GM21717 (cell line): ENCODE data around the gene MS4A14.
"Not testable (repeated sequence)": the region's sequence is repeated elsewhere in the genome, so short reads cannot be mapped to it uniquely, and the experiment has no call there.

Experiments used
- ATAC-seq: cut with Tn5 transposase; IDR thresholded peaks from one replicate; pipeline ENCODE4 v1.9.1; 2021; ENCODE audit warnings: mild to moderate bottlenecking, moderate library complexity; ENCODE audit not compliant: unreplicated experiment

Gene MS4A14

DNA sequence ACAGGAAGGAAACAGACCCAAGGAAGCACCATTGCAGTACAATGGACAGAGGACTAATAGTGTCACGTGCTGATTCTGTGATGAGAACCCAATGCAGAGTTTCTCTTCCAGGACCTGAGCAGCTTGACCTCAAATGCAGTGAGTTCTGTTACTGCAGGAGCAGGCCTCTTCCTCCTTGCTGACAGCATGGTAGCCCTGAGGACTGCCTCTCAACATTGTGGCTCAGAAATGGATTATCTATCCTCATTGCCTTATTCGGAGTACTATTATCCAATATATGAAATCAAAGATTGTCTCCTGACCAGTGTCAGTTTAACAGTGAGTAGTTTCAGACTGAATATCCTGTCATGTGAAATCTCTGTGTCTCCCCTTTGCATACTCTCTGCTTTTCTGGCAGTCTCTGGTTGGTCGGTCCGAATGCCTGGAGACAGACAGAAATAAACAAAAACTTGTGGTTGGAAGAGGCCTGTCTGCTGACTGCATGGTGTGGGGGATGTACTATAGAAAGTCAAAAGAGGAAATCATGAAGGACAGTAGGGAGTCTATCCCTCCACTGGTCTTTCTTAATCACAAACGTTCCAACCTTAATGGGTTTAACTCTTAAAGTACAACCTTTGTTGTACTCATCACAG is 6.9 kb upstream of the MS4A14 start:
- peak; percentile 86 for ATAC-seq

DNA sequence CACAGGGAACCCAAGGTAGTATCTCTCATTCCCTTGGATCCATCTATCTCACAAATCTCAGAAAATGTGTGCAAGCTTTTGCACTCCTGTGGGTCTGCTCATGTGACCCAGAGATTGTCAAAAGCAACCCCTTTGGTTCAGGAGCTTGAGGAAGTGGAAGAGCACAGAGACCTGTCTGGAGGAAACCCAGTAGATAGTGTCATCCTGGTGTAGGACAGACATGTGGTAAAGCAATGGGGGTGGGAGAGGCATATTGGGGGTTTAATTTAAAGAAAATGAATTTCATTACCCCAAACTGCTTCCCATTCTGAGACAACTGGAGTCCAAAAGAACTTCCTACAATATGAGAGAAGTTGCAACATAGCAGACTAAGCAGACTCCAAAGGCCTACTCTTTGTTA is 5.8 kb upstream of the MS4A14 start:
- no peak for ATAC-seq

- ATAC-seq, result no peak
These were observed 3.9 kb upstream of the MS4A14 start for GRCh38 chr11:60392361-60392760.

- ATAC-seq, result no peak
These were observed 3.2 kb upstream of the MS4A14 start for GRCh38 chr11:60393016-60393415.

- ATAC-seq, result no peak
These were observed 1.4 kb upstream of the MS4A14 start for GRCh38 chr11:60394666-60395380.

GRCh38 chr11:60396799-60397198 is 540 bp downstream of the MS4A14 start:
- peak; percentile 62 for ATAC-seq

GRCh38 chr11:60420015-60420414 is 23.8 kb downstream of the MS4A14 start:
- no peak for ATAC-seq

DNA sequence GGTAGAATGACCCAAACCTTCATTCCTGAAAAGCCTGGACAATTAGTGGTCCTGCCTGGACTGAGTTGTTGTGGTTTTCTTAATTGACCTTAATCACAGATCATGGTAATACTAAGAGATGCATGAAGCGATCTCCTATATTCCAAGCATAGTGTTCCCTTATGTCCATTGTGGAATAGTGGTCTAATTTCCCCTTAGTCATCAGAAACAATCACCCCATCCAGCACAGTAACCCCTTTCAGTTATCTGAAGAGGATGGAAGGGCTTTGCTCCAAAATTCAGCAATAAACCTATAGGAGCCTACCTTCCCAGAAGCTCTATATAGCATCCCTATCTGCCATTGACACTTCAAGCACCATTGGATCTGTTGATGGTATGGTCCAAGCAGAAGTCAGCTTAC is 26.4 kb downstream of the MS4A14 start:
- no peak for ATAC-seq

DNA sequence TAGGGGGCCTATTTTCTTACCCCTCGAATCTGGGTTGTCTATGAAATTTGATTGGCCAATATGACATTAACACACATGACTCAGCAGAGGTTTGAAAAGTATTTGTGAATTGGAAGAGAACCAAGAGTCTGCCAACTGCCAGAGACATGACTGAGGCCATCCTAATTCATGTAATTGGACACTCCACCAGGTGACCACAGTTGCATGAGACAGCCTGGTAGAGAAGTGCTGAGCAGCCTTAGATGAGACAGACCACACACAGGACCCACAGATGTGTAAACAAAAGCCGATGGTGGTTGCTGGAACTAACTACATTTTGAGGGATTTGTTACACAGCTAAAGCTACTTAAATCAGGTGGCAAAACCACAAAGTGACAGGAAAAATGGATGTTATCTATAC is 32.3 kb downstream of the MS4A14 start:
- ATAC-seq, result no peak

DNA sequence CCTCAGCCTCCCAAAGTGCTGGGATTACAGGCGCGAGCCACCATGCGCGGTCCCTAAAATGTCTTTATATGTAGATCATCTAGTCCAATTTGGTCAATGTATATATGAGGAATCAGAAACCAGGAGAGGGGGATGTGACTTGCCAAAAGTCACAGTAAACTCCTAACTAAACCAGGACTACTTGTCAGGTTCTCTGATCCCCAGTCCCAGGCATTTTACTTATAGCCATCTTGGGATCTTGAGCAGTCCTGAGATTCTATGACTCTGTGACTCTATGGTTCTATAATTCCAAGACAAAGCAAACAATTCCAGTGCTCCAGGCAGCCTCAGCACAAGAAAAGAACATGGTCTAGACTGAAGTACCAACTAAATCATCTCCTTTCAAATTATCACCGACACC is 33.0 kb downstream of the MS4A14 start, which contains the start of gene MS4A5:
Gene MS4A5, plus strand, starts transcription at position 301 of the 400 bp plus-strand sequence. CDS start 103 bp downstream, outside the sequence.
- no peak for ATAC-seq

GRCh38 chr11:60431251-60431650 is 35.0 kb downstream of the MS4A14 start:
- no peak for ATAC-seq

DNA sequence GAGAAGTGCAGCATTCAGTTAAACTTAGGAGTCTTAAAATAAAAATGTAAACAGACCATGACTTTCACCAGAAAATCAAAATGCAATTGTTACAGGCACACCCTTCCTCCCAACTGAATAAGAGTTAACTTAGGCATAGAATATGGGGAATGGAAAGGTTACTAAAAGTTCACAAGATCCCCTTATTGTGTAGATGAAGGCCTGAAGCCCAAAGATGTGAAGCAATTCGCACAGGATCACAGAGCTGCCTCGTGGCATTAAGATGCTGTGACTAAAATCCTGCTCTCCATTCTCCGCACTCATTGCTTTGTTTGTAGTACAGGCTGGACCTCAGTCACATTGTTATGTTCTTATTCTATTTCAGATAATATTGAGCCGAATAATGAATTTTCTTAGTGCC is 37.1 kb downstream of the MS4A14 start:
- ATAC-seq, result no peak

DNA sequence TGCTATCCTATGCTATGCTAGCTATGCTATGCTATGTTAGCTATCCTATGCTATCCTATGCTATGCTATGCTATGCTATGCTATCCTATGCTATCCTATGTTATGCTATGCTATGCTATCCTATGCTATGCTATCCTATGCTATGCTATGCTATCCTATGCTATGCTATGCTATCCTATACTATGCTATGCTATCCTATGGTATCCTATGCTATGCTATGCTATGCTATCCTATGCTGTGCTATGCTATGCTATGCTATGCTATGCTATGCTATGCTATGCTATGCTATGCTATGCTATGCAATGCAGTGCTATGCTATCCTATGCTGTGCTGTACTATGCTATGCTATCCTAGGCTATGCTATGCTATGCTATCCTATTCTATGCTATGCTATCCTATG is 50.8 kb downstream of the MS4A14 start:
- ATAC-seq, result no peak

DNA sequence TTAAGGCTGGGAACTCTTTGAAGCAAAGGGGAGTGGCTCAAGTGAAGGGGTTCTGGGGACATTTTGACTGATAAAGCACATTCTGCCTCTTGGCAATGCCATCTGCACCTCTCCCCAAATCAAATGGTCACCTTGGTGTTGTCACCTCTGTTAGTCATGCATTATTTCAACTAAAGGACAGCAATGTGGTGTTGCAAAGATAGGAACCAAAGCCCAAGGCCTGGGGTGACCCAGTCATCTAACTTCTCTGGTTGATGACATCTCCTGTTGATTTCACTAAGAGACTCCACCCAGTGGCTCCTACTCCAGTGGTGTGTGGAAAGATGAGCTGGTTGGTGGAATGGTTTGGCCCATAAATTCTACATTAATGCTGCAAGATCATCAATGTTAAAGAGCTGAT is 51.6 kb downstream of the MS4A14 start:
- no peak for ATAC-seq

- not testable (repeated sequence) for ATAC-seq
These were observed 54.9 kb downstream of the MS4A14 start for GRCh38 chr11:60451185-60451584.

- ATAC-seq, result no peak
These were observed 58.0 kb downstream of the MS4A14 start for GRCh38 chr11:60454212-60454611.

- peak; percentile 78 for ATAC-seq
These were observed 59.3 kb downstream of the MS4A14 start, which contains the start of gene MS4A1 for GRCh38 chr11:60455531-60456042. TSS of gene MS4A1 (plus strand) at chr11:60455847. CDS start at chr11:60462375, 6,528 bp downstream.

- peak; percentile 43 for ATAC-seq
These were observed 61.3 kb downstream of the MS4A14 start for GRCh38 chr11:60457576-60457975.

DNA sequence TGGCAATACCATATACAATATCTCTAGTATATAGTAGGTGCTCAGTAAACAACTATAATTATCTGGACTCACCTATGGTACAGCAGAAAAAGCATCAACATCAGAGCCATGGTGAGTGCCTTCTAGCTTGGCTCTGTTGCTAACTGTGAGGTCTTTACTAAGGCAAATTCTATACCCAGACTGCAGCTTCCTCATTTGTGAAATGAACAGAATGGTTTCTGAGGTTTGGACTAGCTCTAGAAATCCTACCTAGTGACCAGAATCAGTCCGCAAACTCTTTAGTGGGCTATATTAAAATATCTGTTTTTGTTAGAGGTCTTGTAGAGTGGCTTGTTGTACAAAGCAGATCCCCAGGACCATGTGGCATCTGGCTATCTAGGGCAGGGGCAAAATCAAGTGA is 63.1 kb downstream of the MS4A14 start:
- no peak for ATAC-seq
